H9 (cell line): Measurements from ENCODE around the gene KIF23. TPM values are rescaled to one million over a fixed set of nuclear protein-coding genes. Genes with fewer than 3 reads are reported as not detected.

Source experiments
- DNase-seq: peaks from one replicate; pipeline ENCODE4 v3.0.0-alpha.2; 2017
- H2AFZ ChIP-seq: one replicate; pipeline ENCODE4 v1.6.1; 2013; ENCODE audit warnings: mild to moderate bottlenecking, low read length, control low read depth, moderate library complexity
- H2AK5ac ChIP-seq: 2 replicates; pipeline ENCODE4 v1.6.1; 2013; ENCODE audit warnings: low read length, control low read depth, mixed read lengths; ENCODE audit not compliant: insufficient read length
- H2BK120ac ChIP-seq: one replicate; pipeline ENCODE4 v1.6.1; 2013; ENCODE audit warnings: low read depth, mild to moderate bottlenecking, low read length, control low read depth, inconsistent platforms; ENCODE audit not compliant: poor library complexity, severe bottlenecking
- H2BK12ac ChIP-seq: 2 replicates; pipeline ENCODE4 v1.6.1; 2013; ENCODE audit warnings: low read length, control low read depth, mixed read lengths, low read depth; ENCODE audit not compliant: insufficient read length
- H2BK15ac ChIP-seq: 2 replicates; pipeline ENCODE4 v1.6.1; 2013; ENCODE audit warnings: low read depth, low read length, control low read depth
- H2BK20ac ChIP-seq: one replicate; pipeline ENCODE4 v1.6.1; 2013; ENCODE audit warnings: low read depth, mild to moderate bottlenecking, low read length, control low read depth, inconsistent platforms; ENCODE audit not compliant: poor library complexity, severe bottlenecking
- H2BK5ac ChIP-seq: 2 replicates; pipeline ENCODE4 v1.6.1; 2013; ENCODE audit warnings: low read length, control low read depth, mixed read lengths; ENCODE audit not compliant: insufficient read length
- H3K14ac ChIP-seq: 2 replicates; pipeline ENCODE4 v1.6.1; 2013; ENCODE audit warnings: low read length, control low read depth; ENCODE audit not compliant: insufficient read depth
- H3K18ac ChIP-seq: 2 replicates; pipeline ENCODE4 v1.6.1; 2013; ENCODE audit warnings: low read depth, mild to moderate bottlenecking, mixed read lengths, low read length, control low read depth; ENCODE audit not compliant: insufficient read length
- H3K23ac ChIP-seq: 2 replicates; pipeline ENCODE4 v1.6.1; 2013; ENCODE audit warnings: low read length, control low read depth, mixed read lengths, low read depth; ENCODE audit not compliant: insufficient read length
- H3K23me2 ChIP-seq: 2 replicates; pipeline ENCODE4 v1.6.1; 2013; ENCODE audit warnings: low read depth, mild to moderate bottlenecking, mixed read lengths, low read length, control low read depth; ENCODE audit not compliant: insufficient read length, poor library complexity, severe bottlenecking
- H3K27ac ChIP-seq: 2 replicates; pipeline ENCODE4 v1.5.1; 2013; ENCODE audit warnings: low read length, control low read depth, mixed read lengths, low read depth; ENCODE audit not compliant: insufficient read length
- H3K27me3 ChIP-seq: 2 replicates; pipeline ENCODE4 v1.6.1; 2013; ENCODE audit warnings: low read length, control low read depth, inconsistent platforms; ENCODE audit not compliant: insufficient read depth
- H3K4ac ChIP-seq: 2 replicates; pipeline ENCODE4 v1.6.1; 2013; ENCODE audit warnings: low read depth, mild to moderate bottlenecking, control low read depth, inconsistent platforms, low read length, moderate library complexity
- H3K4me1 ChIP-seq: 2 replicates; pipeline ENCODE4 v1.6.1; 2013; ENCODE audit warnings: low read length, control low read depth, inconsistent platforms; ENCODE audit not compliant: insufficient read depth
- H3K4me2 ChIP-seq: 2 replicates; pipeline ENCODE4 v1.6.1; 2013; ENCODE audit warnings: low read length, control low read depth, mixed read lengths; ENCODE audit not compliant: insufficient read length, insufficient read depth
- H3K56ac ChIP-seq: 2 replicates; pipeline ENCODE4 v1.6.1; 2013; ENCODE audit warnings: low read depth, mild to moderate bottlenecking, mixed read lengths, low read length, control low read depth; ENCODE audit not compliant: insufficient read length
- H3K79me1 ChIP-seq: 2 replicates; pipeline ENCODE4 v1.6.1; 2013; ENCODE audit warnings: low read depth, mild to moderate bottlenecking, moderate library complexity, low read length, control low read depth, inconsistent platforms; ENCODE audit not compliant: insufficient read depth, poor library complexity, severe bottlenecking
- H3K79me2 ChIP-seq: 2 replicates; pipeline ENCODE4 v1.6.1; 2013; ENCODE audit warnings: low read length, control low read depth, inconsistent platforms; ENCODE audit not compliant: insufficient read depth
- H3K9ac ChIP-seq: 2 replicates; pipeline ENCODE4 v1.6.1; 2013; ENCODE audit warnings: low read length, control low read depth, mixed read lengths; ENCODE audit not compliant: insufficient read length; ENCODE audit errors: extremely low read depth
- H3K9me3 ChIP-seq: one replicate; pipeline ENCODE4 v1.6.1; 2013; ENCODE audit warnings: low read depth, low read length, inconsistent platforms; ENCODE audit not compliant: control insufficient read depth
- H3T11ph ChIP-seq: one replicate; pipeline ENCODE4 v1.6.1; 2013; ENCODE audit warnings: mild to moderate bottlenecking, low read length, control low read depth, inconsistent platforms
- H4K20me1 ChIP-seq: one replicate; pipeline ENCODE4 v1.6.1; 2013; ENCODE audit not compliant: control insufficient read depth, insufficient read length, insufficient read depth
- H4K5ac ChIP-seq: 2 replicates; pipeline ENCODE4 v1.6.1; 2013; ENCODE audit warnings: low read depth, mild to moderate bottlenecking, mixed read lengths, low read length, control low read depth; ENCODE audit not compliant: insufficient read length
- H4K8ac ChIP-seq: replicated peaks from 2 replicates; pipeline ENCODE4 v1.6.1; 2013; ENCODE audit warnings: low read length, control low read depth, mixed read lengths, low read depth; ENCODE audit not compliant: insufficient read length
- H4K91ac ChIP-seq: 2 replicates; pipeline ENCODE4 v1.6.1; 2013; ENCODE audit warnings: low read depth, mild to moderate bottlenecking, moderate library complexity, mixed read lengths, low read length, control low read depth; ENCODE audit not compliant: insufficient read length
- H3K27ac Mint-ChIP-seq, 3 experiments: 2 replicates in 2 of 3; 3 replicates in 1 of 3; pipeline ENCODE4 v1.8.0; 2020 to 2021; ENCODE audit warnings: mixed read lengths in 3 of 3, mild to moderate bottlenecking in 1 of 3, moderate library complexity in 1 of 3
- H3K27me3 Mint-ChIP-seq: 2 replicates; pipeline ENCODE4 v1.8.0; 2021; ENCODE audit warnings: low read depth, mild to moderate bottlenecking, moderate library complexity, mixed read lengths
- H3K36me3 Mint-ChIP-seq, 3 experiments: 2 replicates in 2 of 3; 3 replicates in 1 of 3; pipeline ENCODE4 v1.8.0; 2020 to 2021; ENCODE audit warnings: low read depth in 3 of 3, mixed read lengths in 3 of 3; ENCODE audit not compliant: insufficient read depth in 1 of 3
- H3K4me1 Mint-ChIP-seq, 2 experiments: 2 replicates each; pipeline ENCODE4 v1.8.0; 2020; ENCODE audit warnings: mixed read lengths in 2 of 2
- H3K4me3 Mint-ChIP-seq, 2 experiments: 2 replicates in 1 of 2; 3 replicates in 1 of 2; pipeline ENCODE4 v1.8.0; 2020 to 2021; ENCODE audit warnings: mild to moderate bottlenecking in 2 of 2, mixed read lengths in 2 of 2, moderate library complexity in 1 of 2
- H3K9me3 Mint-ChIP-seq, 2 experiments: 2 replicates in 1 of 2; 3 replicates in 1 of 2; pipeline ENCODE4 v1.8.0; 2020; ENCODE audit warnings: mild to moderate bottlenecking in 2 of 2, mixed read lengths in 2 of 2, moderate library complexity in 1 of 2
- CTCF ChIP-seq: fragments of 200-600 bp; sonication (generic); conservative IDR thresholded peaks from 3 replicates; pipeline ENCODE4 v1.8.0; 2021; ENCODE audit warnings: antibody characterized with exemption, mild to moderate bottlenecking
- WGBS: extraction: QIAGEN DNeasy Blood & Tissue Kit; methylation state at CpG from one replicate; pipeline ENCODE4 v1.1.7; 2013; ENCODE audit warnings: missing lambda C conversion rate, low lambda C conversion rate, mixed read lengths; ENCODE audit not compliant: insufficient read length; ENCODE audit errors: extremely low coverage; 5-methylcytosine and 5-hydroxymethylcytosine counted together
- total RNA-seq: library from RNA; stranded (reverse); gene quantifications from 2 replicates; pipeline ENCODE4 v1.2.1, GENCODE V29; 2021

Gene KIF23
- total RNA-seq, 1 experiment from 2014 or later = 55.4 TPM

GRCh38 chr15:69454953-69455352 is 40.8 kb downstream of the KIF23 start:
- H4K20me1 ChIP-seq = no peaks in the 10 kb centered on the region
- no peak for TF ChIP-seq CTCF
- no peak overlapping the region for H4K8ac ChIP-seq
- H3T11ph ChIP-seq = no peak overlapping the region
- no peak overlapping the region for H4K5ac ChIP-seq
- no peak overlapping the region for H2BK15ac ChIP-seq
- no peak overlapping the region for H2BK20ac ChIP-seq
- H4K91ac ChIP-seq = no peak overlapping the region
- Mint-ChIP-seq H3K4me3 (peak overlapping the region; percentile 96 to 97), H3K27me3 (no peaks in the 10 kb centered on the region), H3K9me3 (no peaks in the 10 kb centered on the region; a peak in 2 of 5 replicates), H3K36me3 (peaks cover 33 to 57% (median 38%) of the 10 kb centered on the region in 3 experiments), H3K4me1 (peaks cover 22 to 31% of the 10 kb centered on the region in 2 experiments), H3K27ac (peak overlapping the region in 2 of 3 experiments; percentile 23 to 84; a peak in 2 of 7 replicates)
- no peak overlapping the region for H3K14ac ChIP-seq
- no peaks in the 10 kb centered on the region for H3K27me3 ChIP-seq
- H3K27ac ChIP-seq = no peak overlapping the region
- no peak overlapping the region for H2AK5ac ChIP-seq
- no peak overlapping the region for H3K18ac ChIP-seq
- no peaks in the 10 kb centered on the region for H3K4me1 ChIP-seq
- H3K9ac ChIP-seq = no peak overlapping the region
- no peak overlapping the region for H2BK12ac ChIP-seq
- H3K4ac ChIP-seq = no peak overlapping the region
- no peak overlapping the region for H2AFZ ChIP-seq
- H3K79me1 ChIP-seq = peaks cover 7% of the 10 kb centered on the region
- H3K23me2 ChIP-seq = peaks cover 13% of the 10 kb centered on the region
- H3K9me3 ChIP-seq = no peaks in the 10 kb centered on the region
- no peak for DNase-seq
- H3K4me2 ChIP-seq = peak overlapping the region; percentile 97
- H3K79me2 ChIP-seq = peaks cover 21% of the 10 kb centered on the region
- no peak overlapping the region for H3K56ac ChIP-seq
- H2BK120ac ChIP-seq = no peak overlapping the region
- no peak overlapping the region for H3K23ac ChIP-seq
- no peak overlapping the region for H2BK5ac ChIP-seq
- no CpG with 5 or more reads among the region's 5 CpGs for WGBS
